ENCODE measurements around the gene TECPR1. TPM values are rescaled to one million over a fixed set of nuclear protein-coding genes. Genes with fewer than 3 reads are reported as not detected.
A peak's percentile ranks its signal among the peaks of the same experiment; 100 is the strongest.

The TECPR1 gene
- total and polyA plus RNA-seq, 2 of the 8 experiments (the other 6 are each of a cell fraction or from before 2014, with no cell fraction given) = 1.3 to 11.1 TPM

GRCh38 chr7:98293746-98294145, 41.7 kb upstream of the TECPR1 start:
- Histone ChIP-seq H3K27me3 (replicated peaks in 1 of 4; ENCODE audit: control insufficient read depth in 3 of 4, extremely low read depth in 1 of 4, insufficient read depth in 3 of 4, low read length in 3 of 4) (no peaks in the 10 kb centered on the region), H3K79me1 (ENCODE audit: low read depth, low read length) (peaks cover 2% of the 10 kb centered on the region; the same call in 1 of the 2 replicates), H3K18ac (ENCODE audit: extremely low read depth, low read length) (no peak overlapping the region), H4K91ac (replicated peaks; ENCODE audit: insufficient read length, low read length) (no peak overlapping the region), H3K4me2 (ENCODE audit: insufficient read depth in 1 of 2, low read depth in 2 of 2, low read length in 2 of 2) (no peak overlapping the region), H3K4ac (replicated peaks; ENCODE audit: insufficient read length, low read depth, low read length) (no peak overlapping the region), H3K9ac (replicated peaks in 1 of 4; ENCODE audit: extremely low read depth in 1 of 4, low read depth in 3 of 4, low read length in 3 of 4) (no peak overlapping the region), H2BK15ac (ENCODE audit: low read length) (no peak overlapping the region), H4K5ac (ENCODE audit: insufficient read length, low read depth, low read length) (no peak overlapping the region), H4K8ac (ENCODE audit: extremely low read depth, insufficient read depth, low read length) (no peak overlapping the region), H3K14ac (ENCODE audit: insufficient read length) (no peak overlapping the region), H3K23ac (ENCODE audit: insufficient read length) (no peak overlapping the region), H3K36me3 (ENCODE audit: control insufficient read depth in 2 of 4, insufficient read depth in 4 of 4, low read length in 3 of 4) (peaks cover 7 to 20% (median 12%) of the 10 kb centered on the region in 4 experiments; a peak in 7 of 8 replicates), H3K27ac (ENCODE audit: low read depth, low read length) (no peak overlapping the region), H2BK5ac (ENCODE audit: low read depth, low read length) (no peak overlapping the region), H2AK5ac (ENCODE audit: low read depth, low read length) (no peak overlapping the region), H2BK120ac (replicated peaks; ENCODE audit: low read depth, low read length) (no peak overlapping the region), H3K23me2 (ENCODE audit: low read depth, low read length) (no peaks in the 10 kb centered on the region), H3K9me3 (ENCODE audit: insufficient read depth in 2 of 2, low read depth in 1 of 2, low read length in 1 of 2) (no peaks in the 10 kb centered on the region), H3K4me1 (replicated peaks in 1 of 4; ENCODE audit: control insufficient read depth in 3 of 4, insufficient read depth in 4 of 4, low read length in 3 of 4) (peaks cover 0 to 10% (median 3%) of the 10 kb centered on the region in 4 experiments; a peak in 5 of 7 replicates), H2AFZ (ENCODE audit: low read length) (no peak overlapping the region), H2BK20ac (ENCODE audit: low read length) (no peak overlapping the region), H3K56ac (replicated peaks; ENCODE audit: insufficient read length, low read depth, low read length) (no peak overlapping the region), H2BK12ac (ENCODE audit: low read depth, low read length) (no peak overlapping the region), H3K79me2 (ENCODE audit: control insufficient read depth in 1 of 2, insufficient read depth in 2 of 2, low read length in 2 of 2) (peaks cover 0 to 11% of the 10 kb centered on the region in 2 experiments; a peak in 2 of 4 replicates), H4K20me1 (replicated peaks in 1 of 2; ENCODE audit: control insufficient read depth in 1 of 2, insufficient read depth in 2 of 2, low read length in 2 of 2) (peaks cover 24% of the 10 kb centered on the region in 2 experiments), H3K4me3 (ENCODE audit: extremely low read depth in 1 of 4, insufficient read depth in 2 of 4, low read depth in 3 of 4, low read length in 4 of 4) (no peak overlapping the region)
- FAIRE-seq (no peak), DNase-seq (ENCODE audit: low read depth in 1 of 2, low spot score in 2 of 2) (no peak)
- POLR2A ChIA-PET (ENCODE audit: partially characterized antibody) = interaction anchor here (1.1 to 1.5 kb wide), 2 partner anchors 11 to 106 kb away, joined by 4 to 7 read pairs; no protein-coding TSS in a partner anchor
- CTCF ChIA-PET (ENCODE audit: partially characterized antibody) = interaction anchor here (0.8 to 8.1 kb wide), 16 partner anchors 9 to 547 kb away, joined by 3 to 57 read pairs (median 4); partner anchors contain the start of gene BAIAP2L1
- 89% methylated on average over 13 of the region's 13 CpGs; no CpG with 5 or more reads in 1 of the 2 experiments for WGBS, 2 experiments (ENCODE audit: extremely low coverage in 1 of 2, insufficient coverage in 1 of 2, insufficient read length in 1 of 2, insufficient replicate concordance in 2 of 2, low coverage in 1 of 2, low lambda C conversion rate in 2 of 2, missing lambda C conversion rate in 1 of 2)
- TF ChIP-seq POLR2A (IDR thresholded peaks at IDR 0.05; ENCODE audit: control extremely low read depth in 1 of 2, low read depth in 2 of 2, low read length in 2 of 2) = 0 out of 3 replicates have a peak, but pooled peaks of 1 of the 2 experiments have one; percentile 38
- TF ChIP-seq CEBPB (IDR thresholded peaks at IDR 0.05; ENCODE audit: low read depth, low read length) = no peak
